Spleen (tissue), 7 donors: ENCODE measurements around the gene SDK2.

Experiments
- CTCF ChIP-seq, 11 experiments: fragments of 200-600 bp in 7 of 11; fragments of 450-650 bp in 4 of 11; sonication (generic) in 4 of 11; IDR thresholded peaks in 8 of 11; conservative IDR thresholded peaks in 3 of 11; 1 replicate in 7 of 11; 2 replicates in 4 of 11; pipeline versions ENCODE4 v1.4.0 to v1.8.0; 2016 to 2021; ENCODE audit warnings: antibody characterized with exemption in 11 of 11, inconsistent platforms in 4 of 11, mild to moderate bottlenecking in 1 of 11
- POLR2A ChIP-seq, 3 donors: fragments of 450-650 bp; IDR thresholded peaks; one replicate each; pipeline ENCODE4 v1.5.1; 2017; ENCODE audit warnings: antibody characterized with exemption in 3 of 3, mild to moderate bottlenecking in 1 of 3
- donor health status: DM: no; HTN: no; CAD: no; lungs with moderate emphysema.
- donor health status: DM: no; HTN: no; CAD: no.
- donor health status: DM: no; HTN: no; CAD: no.

GRCh38 chr17:73318427-73318813 is 325.8 kb downstream of the SDK2 start:
- TF ChIP-seq CTCF (IDR thresholded peaks at IDR 0.05 in 8 of 11, conservative IDR thresholded peaks at IDR 0.05 in 3 of 11) = no peak
- TF ChIP-seq POLR2A (IDR thresholded peaks at IDR 0.05) = no peak
